ENCODE measurements around the gene PNLIPRP2. TPM values are rescaled to one million over a fixed set of nuclear protein-coding genes. Genes with fewer than 3 reads are reported as not detected.

The PNLIPRP2 gene
- total RNA-seq, 1 donor from 2014 or later: not detected

DNA sequence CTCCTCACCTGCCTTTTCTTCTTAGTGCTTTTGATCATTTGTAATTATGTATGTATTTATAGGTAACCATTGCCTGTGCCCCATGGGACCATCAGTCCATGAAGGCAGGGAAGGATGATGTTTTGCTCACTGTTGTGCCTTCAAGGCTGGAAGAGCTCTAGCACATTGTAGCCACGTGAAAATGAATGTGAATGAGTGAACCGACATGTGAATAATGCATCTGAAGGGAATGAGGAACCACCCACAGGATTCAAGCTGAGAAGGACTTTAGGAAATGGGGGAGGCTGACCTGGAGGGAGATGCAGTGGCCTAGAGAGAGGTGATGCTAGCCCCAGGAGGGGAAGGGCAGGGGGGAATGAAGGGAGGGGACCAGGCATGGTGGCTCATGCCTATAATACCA is 6.0 kb upstream of the PNLIPRP2 start:
- no peak for DNase-seq (ENCODE audit: low read depth)
- TF ChIP-seq, protein P1, sequence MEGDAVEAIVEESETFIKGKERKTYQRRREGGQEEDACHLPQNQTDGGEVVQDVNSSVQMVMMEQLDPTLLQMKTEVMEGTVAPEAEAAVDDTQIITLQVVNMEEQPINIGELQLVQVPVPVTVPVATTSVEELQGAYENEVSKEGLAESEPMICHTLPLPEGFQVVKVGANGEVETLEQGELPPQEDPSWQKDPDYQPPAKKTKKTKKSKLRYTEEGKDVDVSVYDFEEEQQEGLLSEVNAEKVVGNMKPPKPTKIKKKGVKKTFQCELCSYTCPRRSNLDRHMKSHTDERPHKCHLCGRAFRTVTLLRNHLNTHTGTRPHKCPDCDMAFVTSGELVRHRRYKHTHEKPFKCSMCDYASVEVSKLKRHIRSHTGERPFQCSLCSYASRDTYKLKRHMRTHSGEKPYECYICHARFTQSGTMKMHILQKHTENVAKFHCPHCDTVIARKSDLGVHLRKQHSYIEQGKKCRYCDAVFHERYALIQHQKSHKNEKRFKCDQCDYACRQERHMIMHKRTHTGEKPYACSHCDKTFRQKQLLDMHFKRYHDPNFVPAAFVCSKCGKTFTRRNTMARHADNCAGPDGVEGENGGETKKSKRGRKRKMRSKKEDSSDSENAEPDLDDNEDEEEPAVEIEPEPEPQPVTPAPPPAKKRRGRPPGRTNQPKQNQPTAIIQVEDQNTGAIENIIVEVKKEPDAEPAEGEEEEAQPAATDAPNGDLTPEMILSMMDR (IDR thresholded peaks at IDR 0.05; ENCODE audit: insufficient read depth, low read length, severe bottlenecking): no peak
- no peaks in the 10 kb centered on the region for H3K27me3 ChIP-seq (ENCODE audit: control insufficient read depth, insufficient read depth, low read length)
- FAIRE-seq: no peak
- no peak overlapping the region for H3K4me3 ChIP-seq (ENCODE audit: low read depth, low read length)
- H3K36me3 ChIP-seq (ENCODE audit: control insufficient read depth, insufficient read depth, low read length): no peaks in the 10 kb centered on the region

DNA sequence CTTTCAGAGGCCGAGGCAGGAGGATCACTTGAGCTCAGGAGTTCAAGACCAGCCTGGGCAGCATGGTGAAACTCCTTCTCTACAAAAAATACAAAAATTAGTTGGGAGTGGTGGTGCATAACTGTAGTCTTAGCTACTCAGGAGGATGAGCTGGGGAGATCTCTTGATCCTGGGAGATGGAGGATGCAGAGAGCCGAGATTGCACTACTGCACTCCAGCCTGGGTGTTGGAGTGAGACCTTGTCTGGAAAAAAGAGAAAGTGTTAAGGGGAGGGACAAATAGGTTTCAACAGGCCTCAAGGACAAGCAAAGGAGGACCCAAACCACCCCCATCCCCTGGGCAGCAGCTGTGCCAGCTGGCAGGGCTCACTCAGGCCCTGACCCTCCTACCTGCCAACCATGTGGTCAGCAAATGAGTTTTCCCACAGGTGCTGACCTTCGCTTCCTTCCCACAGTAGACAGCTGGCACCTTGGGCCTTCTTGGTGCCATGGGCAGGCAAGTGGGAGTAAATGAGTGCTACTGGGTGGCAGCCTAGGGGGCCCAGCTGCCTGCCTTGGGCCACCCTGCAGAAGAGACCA is 5.5 kb upstream of the PNLIPRP2 start:
- H3K27me3 ChIP-seq (ENCODE audit: control insufficient read depth, insufficient read depth, low read length): no peaks in the 10 kb centered on the region
- no peaks in the 10 kb centered on the region for H3K36me3 ChIP-seq (ENCODE audit: control insufficient read depth, insufficient read depth, low read length)
- H3K4me3 ChIP-seq (ENCODE audit: low read depth, low read length): no peak overlapping the region
- DNase-seq (ENCODE audit: low read depth) (no peak), FAIRE-seq (no peak)
- TF ChIP-seq, protein P1 (IDR thresholded peaks at IDR 0.05; ENCODE audit: insufficient read depth, low read length, severe bottlenecking): no peak

DNA sequence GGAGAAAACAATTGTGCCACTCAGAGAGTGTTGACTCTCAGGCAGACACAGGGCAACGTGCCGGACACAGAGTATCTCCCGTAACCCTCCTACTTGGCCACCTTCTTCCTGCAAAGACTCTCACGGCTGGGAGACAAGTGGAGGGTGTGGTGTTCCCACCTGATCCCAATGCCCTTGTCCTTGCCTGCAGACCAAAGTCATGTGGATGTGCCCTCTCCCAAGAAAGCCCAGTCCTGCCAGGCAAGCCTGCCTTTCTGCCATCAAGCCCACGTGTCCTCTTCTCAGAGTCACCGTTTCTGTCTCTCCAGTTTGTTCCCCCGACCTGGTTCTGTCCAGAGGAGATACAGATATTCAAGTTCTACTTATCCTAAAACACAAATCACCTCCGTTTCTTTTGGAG is 723 bp downstream of the PNLIPRP2 start:
- no peaks in the 10 kb centered on the region for H3K36me3 ChIP-seq (ENCODE audit: control insufficient read depth, insufficient read depth, low read length)
- H3K27me3 ChIP-seq (ENCODE audit: control insufficient read depth, insufficient read depth, low read length): no peaks in the 10 kb centered on the region
- TF ChIP-seq, protein P1 (IDR thresholded peaks at IDR 0.05; ENCODE audit: insufficient read depth, low read length, severe bottlenecking): no peak
- no peak overlapping the region for H3K4me3 ChIP-seq (ENCODE audit: low read depth, low read length)
- no peak for FAIRE-seq
- no peak for DNase-seq (ENCODE audit: low read depth)

DNA sequence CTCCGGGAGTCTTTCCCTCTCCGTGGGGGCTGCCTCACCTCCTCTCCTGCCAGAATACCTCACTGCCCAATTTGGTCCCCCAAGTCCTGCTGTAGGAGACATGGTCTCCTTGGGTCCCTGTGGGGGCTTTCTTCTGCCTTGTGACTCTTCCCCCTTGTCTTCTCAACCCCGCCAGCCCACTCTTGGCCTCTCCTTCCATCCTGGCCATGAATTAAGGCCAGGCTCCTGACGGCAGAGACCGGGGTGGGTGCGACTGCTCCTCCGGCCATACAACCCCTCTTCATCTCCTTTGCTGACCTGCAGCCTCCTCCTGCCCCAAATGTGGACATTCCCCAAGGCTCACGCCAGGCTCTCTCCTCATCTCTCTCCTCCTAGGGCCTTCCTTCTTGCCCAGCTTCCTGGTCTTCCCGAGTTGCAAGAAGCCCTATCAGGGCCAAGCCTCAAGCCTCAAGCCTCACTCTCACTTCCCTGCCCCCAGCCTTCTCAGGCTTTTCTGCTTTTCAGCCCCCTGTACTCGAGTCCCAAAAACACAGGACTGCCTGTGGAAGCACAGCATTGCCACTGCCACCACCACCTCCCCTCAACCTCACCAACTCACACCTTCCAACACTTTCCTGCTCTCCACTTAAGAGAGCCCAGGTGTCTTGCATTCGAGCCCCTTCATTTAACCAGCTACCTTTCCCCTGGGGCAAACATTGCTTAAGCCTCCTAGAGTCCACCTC is 1.3 kb downstream of the PNLIPRP2 start:
- DNase-seq (ENCODE audit: low read depth): no peak
- no peaks in the 10 kb centered on the region for H3K36me3 ChIP-seq (ENCODE audit: control insufficient read depth, insufficient read depth, low read length)
- H3K27me3 ChIP-seq (ENCODE audit: control insufficient read depth, insufficient read depth, low read length): peaks cover 2% of the 10 kb centered on the region
- TF ChIP-seq, protein P1 (IDR thresholded peaks at IDR 0.05; ENCODE audit: insufficient read depth, low read length, severe bottlenecking): no peak
- FAIRE-seq: no peak
- no peak overlapping the region for H3K4me3 ChIP-seq (ENCODE audit: low read depth, low read length)

DNA sequence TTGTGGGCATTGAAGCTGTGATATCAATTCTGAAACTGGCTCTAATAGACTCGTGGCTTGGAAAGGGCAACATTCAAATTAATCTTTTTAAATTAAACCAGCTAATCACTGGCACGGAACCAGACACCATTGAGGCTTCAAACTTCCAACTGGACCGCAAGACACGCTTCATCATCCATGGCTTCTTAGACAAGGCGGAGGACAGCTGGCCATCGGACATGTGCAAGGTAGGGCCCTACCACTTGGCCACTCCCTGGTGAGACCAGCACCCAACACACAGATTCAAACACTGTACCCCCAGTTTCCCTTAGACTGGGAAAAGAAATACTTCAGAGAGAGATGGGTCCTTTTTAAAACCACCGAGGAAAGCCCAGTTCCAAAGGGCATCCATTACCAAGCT is 5.1 kb downstream of the PNLIPRP2 start:
- Histone ChIP-seq H3K4me3 (ENCODE audit: low read depth, low read length) (no peak overlapping the region), H3K27me3 (ENCODE audit: control insufficient read depth, insufficient read depth, low read length) (peaks cover 2% of the 10 kb centered on the region), H3K36me3 (ENCODE audit: control insufficient read depth, insufficient read depth, low read length) (no peaks in the 10 kb centered on the region)
- DNase-seq (ENCODE audit: low read depth) (no peak), FAIRE-seq (no peak)
- TF ChIP-seq, protein P1 (IDR thresholded peaks at IDR 0.05; ENCODE audit: insufficient read depth, low read length, severe bottlenecking): no peak

Measured in bronchial epithelial cell (primary cell).